ENCODE results near the gene SMIM29.

Gene SMIM29

DNA sequence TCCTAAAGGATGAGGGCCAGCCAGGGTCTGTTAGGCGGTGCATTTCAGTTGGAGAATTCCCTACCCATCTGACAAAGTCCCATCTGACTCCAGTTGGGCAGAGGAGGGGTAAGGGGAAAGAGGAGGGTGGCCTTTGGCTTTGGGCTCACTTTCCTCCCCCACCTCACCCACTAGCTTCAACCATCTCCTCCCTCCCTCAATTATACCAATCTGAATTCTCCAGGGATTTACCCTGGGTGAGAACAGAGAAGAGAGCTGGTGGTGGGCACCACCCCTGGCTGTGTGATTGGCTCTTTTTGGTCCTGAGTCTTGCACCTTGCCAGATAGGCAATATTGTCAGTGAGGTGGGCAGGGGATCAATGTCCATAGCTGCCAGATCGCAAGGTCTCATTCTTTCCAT, 8.9 kb downstream of the SMIM29 start:
- DNase-seq = no peak

- DNase-seq = no peak
Observed at GRCh38 chr6:34239500-34239825, 9.3 kb downstream of the SMIM29 start.

DNA sequence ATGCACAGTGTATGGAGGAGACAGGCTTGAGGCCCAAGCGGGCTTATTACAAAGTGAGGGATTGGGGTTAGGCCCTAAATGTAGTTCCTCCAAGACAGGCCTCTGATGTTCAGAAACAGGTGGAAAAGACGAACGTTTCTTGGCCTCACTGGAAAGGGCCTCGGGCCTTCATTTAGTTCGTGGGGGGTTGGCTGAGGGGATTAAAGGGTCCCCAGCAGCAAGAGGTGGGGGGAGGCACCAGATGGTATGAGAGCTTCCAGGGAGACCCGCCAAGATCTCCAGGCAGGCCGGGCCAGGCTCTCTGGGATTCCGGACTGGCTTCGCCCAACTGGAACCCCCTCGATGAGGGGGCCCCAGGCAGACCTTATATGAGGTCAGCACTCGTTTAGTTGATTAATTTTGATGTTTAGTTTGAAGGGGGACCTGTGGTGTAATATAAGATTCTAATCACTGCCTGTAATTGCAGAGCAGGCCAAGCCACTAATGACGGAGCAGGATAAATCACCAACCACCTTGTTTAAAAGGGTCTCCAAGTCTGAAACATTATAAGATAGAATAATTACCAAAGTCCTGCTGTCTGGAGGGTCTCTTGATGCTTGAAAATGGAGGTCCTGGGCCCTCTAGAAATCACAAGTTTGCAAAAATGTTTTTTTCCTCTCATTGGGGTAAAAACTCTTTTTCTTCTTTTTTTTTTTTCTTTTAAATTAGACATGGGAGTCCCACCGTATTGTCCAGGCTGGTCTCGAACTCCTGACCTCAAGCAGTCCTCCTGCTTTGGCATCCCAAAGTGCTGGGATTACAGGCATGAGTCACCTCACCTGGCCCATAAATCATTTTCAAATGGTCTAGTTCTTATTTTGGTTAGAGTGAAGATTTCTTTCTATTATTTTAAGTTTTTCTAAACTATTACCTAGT, 10.0 kb downstream of the SMIM29 start:
- no peak for DNase-seq

- peak; percentile 81 for DNase-seq
Observed at GRCh38 chr6:34237722-34238584, 10.9 kb downstream of the SMIM29 start.

DNA sequence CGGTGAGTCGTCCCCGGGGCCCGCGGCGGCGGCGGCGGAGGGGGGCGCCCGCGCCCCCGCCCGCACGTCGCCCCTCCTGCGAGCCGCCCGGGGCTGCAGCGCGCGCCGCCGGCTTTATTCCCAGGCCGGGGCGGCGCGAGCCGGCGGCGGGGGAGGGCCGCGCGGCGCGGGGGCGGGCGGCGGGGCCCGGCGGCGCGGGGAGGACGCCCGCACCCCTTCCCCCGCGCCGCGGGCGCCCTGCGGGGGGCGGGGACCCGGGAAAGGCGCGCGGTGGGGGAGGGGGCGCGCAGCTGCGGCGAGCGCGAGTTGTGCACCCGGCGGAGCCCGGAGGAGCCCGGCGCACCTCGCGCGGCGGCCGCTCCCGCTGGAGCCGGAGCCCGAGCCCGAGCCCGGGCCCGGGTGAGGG, 11.5 kb downstream of the SMIM29 start:
- DNase-seq = peak; percentile 64

- peak; percentile 95 for DNase-seq
Observed at GRCh38 chr6:34236443-34237315, 12.1 kb downstream of the SMIM29 start, which contains the start of gene HMGA1. TSS of gene HMGA1 (plus strand) at chr6:34236873. CDS start at chr6:34240781, 3,908 bp downstream.

GRCh38 chr6:34236131-34236442, 12.7 kb downstream of the SMIM29 start:
- peak; percentile 60 for DNase-seq

DNA sequence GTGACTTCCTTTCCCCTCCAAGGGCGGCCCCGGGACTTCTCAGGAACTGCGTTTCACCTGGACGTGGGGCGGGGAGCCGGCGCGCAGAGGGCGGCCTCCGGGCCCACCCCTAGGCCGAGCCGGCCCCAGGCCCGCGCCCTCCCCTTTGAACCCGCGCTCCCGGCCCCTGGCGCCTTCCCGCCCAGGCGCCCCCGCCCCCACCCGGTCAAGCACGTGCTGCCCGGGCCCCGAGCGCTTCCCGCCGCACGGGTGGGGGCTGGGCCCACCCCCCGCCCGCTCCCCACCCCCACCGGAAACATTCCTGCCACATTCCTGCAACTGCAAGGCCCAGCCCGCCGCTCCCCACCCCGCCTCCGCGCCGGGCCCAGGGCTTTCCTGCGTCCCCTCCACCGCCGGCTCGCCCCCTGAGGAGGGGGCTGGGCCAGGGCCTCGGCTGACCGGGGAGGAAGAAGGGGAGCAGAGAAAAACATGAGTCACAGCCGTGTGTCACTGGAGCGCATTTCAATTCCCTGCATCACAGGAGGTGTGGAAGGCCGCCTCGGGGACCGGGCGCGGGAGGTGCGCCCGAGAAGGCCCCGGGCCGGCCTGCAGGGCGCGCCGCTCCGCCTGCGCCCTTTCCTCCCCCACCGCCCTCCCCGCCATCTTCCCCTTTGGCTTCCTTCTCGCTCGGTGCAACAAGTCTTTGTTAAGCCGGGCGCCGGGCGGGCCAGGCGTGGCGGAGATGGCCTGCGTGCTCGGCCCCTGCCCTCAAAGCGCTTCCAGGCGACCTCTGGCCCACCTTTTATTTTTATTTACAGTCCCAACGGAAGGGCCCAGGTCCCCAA, 13.3 kb downstream of the SMIM29 start:
- DNase-seq = peak; percentile 83

GRCh38 chr6:34234667-34235306, 14.0 kb downstream of the SMIM29 start:
- no peak for DNase-seq

GRCh38 chr6:34233867-34234266, 14.9 kb downstream of the SMIM29 start:
- DNase-seq = no peak

- DNase-seq = no peak
Observed at GRCh38 chr6:34232901-34233300, 15.9 kb downstream of the SMIM29 start.

DNA sequence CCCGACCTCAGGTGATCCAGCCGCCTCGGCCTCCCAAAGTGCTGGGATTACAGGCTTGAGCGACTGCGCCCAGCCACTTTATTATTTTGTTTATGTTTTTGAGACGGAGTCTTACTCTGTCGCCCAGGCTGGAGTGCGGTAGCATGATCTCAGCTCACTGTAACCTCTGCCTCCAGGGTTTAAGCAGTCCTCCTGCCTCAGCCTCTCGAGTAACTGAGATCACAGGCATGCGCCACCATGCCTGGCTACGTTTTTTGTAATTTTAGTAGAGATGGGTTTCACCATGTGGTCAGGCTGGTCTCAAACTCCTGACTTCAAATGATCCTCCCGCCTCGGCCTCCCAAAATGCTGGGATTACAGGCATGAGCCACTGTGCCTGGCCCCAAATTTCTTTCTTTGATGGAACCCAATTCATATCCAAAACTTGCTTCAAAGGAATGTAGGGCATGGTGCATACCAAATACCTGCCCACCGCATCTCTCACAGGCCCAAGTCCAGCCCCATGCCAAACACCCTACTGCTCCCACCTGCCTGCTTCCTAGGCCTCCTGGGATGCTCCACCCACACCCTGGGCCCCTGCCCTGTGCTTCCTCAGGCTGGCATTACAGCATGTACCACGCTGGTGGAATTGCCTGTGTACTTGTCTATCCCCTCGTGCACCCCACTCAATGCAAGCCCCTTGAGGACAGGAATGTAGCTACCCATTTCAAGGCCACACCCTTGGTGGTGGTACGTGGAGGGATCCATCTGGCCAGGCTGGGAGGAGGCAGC, 17.1 kb downstream of the SMIM29 start:
- DNase-seq = no peak

GRCh38 chr6:34230653-34231371, 18.0 kb downstream of the SMIM29 start:
- no peak for DNase-seq

GRCh38 chr6:34229877-34230276, 18.9 kb downstream of the SMIM29 start:
- no peak for DNase-seq

DNA sequence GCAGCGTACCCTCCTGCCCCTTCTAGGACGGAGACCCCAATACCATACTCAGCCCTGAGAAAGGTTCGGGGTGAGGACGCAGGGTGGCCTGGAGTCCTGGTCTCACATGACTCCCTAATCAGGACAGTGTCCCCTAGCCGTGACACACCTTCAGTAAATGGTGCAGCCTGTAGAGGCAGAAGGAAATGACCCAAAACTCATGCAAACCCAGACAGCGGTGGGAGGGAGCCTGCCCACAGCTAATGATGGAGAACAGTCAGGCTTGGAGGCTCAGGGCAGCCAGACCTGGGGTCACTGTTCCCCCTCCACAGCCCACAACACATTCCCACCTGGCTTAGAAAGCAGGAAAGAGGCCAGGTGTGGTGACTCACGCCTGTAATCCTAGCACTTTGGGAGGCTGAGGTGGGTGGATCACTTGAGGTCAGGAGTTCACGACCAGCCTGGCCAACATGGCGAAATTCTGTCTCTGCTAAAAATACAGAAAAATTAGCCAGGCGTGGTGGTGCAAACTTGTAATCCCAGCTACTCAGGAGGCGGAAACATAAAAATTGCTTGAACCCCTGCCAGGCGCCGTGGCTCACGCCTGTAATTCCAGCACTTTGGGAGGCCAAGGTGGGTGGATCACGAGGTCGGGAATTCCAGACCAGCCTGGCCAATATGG, 20.9 kb downstream of the SMIM29 start:
- no peak for DNase-seq

DNA sequence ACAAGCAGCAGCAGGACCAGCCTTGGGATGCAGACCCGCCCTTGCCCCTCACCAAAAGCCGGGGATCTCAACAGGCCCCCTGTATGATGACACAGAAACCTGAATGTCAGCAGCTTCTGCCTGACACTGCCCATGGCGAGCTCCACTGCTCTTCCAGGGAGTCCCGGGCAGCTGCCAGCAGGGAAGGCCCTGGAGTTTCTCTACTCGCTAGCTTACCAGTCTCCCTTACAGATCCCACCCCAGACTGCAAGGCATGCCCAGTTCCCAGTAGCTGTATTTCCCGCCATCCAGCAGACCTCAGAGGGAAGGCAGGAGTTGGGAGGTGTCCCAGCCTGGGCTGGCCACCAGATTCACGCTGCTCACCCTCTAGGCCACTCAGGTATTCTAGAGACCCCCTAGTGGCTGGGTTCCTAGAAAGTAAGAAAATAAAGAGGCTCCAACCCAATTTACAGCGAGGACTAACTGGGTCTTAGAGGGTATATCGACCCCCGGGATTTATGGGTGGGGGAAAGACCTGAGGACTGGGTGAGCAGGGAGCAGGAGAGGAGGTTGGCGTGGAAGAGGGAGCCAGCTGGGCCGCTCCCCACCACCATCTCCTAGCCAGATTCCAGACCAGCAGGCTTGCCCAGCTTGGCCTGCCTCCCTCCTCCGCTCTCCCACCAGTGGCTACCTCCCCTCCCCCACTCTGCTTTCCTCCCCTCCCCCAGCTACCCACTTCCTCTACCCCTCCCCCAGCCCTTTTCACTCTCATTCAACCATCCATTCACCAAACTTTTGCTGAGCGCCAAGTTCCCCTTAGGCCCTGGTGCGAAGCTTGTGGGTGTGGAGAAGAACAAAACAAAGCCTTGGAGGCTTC, 21.8 kb downstream of the SMIM29 start:
- no peak for DNase-seq

DNA sequence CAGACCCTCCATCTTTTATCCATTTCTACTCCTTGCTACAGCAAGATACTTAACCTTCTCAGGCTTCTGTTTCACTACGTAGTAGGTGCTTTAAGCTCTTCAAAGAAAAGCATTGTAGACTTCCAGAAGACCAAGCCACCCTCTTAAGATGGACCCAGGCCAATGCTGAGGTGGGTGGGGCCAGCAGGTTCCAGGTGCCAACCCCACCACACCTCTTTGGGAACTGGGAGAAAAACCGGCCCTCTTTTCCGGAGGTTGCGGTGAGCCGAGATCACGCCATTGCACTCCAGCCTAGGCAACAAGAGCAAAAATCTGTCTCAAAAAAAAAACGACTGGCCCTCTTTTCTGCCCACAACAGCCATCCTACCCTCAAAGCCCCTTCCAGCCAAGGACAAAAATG, 22.7 kb downstream of the SMIM29 start:
- DNase-seq = no peak

GRCh38 chr6:34225551-34225950, 23.3 kb downstream of the SMIM29 start:
- no peak for DNase-seq

All from CD4-positive, alpha-beta T cell treated with Interleukin-17A for 4 hours (primary cell).